ENCODE measurements around the gene CTDSP1.

The CTDSP1 gene, protein sequence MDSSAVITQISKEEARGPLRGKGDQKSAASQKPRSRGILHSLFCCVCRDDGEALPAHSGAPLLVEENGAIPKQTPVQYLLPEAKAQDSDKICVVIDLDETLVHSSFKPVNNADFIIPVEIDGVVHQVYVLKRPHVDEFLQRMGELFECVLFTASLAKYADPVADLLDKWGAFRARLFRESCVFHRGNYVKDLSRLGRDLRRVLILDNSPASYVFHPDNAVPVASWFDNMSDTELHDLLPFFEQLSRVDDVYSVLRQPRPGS

DNA sequence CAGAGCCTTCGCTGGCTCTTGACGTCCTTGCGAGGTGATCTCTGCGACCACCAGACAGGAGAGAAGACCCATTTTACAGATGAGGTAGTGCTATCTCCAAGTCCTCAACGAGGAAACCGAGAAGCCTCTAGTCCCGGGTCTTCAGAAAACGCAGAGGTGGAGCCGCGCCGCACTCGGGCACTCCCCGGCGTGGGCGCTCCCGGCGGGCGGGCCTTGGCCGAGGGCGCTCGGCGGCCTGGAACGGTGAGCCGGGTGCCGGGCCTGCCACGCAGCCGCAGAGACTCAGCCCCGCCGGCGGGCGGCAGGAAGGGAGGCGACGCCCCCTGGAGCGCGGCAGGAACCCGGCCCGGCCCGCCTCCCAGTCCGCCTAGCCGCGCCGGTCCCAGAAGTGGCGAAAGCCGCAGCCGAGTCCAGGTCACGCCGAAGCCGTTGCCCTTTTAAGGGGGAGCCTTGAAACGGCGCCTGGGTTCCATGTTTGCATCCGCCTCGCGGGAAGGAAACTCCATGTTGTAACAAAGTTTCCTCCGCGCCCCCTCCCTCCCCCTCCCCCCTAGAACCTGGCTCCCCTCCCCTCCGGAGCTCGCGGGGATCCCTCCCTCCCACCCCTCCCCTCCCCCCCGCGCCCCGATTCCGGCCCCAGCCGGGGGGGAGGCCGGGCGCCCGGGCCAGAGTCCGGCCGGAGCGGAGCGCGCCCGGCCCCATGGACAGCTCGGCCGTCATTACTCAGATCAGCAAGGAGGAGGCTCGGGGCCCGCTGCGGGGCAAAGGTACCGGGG is at the start of gene CTDSP1:
Gene CTDSP1, plus strand, starts transcription at position 478 of the 776 bp plus-strand sequence. Its CDS starts 223 bp downstream, at position 701.
- peak; percentile 34 to 95 (median 86) for DNase-seq

DNA sequence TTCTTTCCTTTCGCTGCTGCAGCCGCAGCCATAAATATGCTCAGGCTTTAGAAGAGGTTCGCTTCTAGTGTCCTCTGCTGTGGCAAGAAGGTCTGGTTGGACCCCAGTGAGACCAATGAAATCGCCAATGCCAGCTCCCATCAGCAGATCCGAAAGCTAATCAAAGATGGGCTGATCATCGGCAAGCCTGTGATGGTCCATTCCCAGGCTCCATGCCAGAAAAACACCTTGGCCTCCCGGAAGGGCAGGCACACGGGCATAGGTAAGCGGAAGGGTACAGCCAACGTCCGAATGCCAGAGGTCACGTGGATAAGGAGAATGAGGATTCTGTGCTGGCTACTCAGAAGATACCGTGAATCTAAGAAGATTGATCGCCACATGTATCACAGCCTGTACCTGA is 45.6 kb upstream of the CTDSP1 start:
- no peak for DNase-seq

DNA sequence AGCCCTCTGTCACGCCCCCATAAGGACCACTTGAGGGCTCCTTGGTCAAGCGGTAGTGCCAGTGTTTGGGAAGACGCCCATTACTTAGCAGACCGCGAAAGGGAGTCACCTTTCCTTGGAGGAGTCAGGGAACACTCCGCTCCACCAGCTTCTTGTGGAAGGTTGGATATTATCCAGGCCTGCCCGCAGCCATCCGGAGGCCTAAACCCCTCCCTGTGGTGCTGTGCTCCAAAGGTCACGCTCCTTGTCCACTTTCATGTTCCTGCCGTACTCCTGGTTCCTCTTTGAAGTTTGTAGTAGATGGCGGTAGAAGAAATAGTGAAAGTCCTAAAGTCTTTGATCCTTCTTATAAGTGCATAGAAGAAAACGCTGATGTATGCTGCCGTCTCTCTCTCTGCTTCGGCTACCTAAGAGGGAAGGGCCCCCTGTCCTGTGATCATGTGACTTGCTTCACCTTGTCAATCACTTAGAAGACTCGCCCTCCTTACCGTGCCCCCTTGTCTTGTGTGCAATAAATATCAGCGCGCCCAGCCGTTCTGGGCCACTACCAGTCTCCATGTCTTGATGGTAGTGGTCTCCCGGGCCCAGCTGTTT is 44.7 kb upstream of the CTDSP1 start:
- DNase-seq, result no peak

DNA sequence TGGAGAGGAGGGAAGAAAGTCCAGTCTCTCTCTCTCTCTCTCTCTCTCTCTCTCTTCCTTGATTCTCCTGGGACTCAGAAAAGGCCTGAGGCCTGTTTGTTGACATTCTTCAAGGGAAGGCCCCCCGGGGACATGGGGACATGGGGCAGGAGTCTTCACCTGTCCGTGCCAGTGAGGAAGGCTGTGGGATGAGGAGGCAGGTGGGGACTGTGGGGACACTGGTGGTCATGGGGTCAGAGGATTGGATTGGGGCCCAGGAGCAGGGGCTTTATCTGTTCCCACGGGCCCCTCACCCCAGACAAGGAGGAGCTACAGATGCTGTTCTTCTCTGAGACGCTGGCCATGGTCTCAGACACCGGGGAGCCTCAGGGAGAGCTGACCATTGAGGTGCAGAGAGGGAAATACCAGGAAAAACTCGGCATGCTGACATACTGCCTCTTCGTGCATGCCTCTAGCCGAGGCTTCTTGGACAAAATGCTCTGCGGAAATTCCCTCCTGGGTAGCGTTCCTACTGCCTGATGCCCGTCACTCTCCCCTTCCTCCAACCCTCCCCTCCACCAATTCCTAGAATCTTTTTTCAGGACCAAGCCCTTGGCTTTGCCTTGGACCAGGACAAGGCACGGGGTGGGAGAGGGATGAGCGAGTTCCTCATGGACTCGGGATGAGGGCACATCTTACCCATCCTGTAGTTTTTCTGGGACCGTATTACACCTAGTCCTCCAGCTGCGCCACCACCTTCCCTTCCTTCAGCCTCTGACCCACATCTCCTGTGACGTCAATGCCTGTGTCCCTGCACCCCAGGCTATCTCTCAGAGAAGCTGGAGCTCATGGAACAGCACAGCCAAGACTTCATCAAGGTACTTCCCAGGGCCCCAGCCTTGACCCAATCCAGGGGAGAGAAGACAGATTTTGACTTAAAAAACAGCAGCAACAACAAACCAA is 42.2 kb upstream of the CTDSP1 start:
- no peak for DNase-seq

DNA sequence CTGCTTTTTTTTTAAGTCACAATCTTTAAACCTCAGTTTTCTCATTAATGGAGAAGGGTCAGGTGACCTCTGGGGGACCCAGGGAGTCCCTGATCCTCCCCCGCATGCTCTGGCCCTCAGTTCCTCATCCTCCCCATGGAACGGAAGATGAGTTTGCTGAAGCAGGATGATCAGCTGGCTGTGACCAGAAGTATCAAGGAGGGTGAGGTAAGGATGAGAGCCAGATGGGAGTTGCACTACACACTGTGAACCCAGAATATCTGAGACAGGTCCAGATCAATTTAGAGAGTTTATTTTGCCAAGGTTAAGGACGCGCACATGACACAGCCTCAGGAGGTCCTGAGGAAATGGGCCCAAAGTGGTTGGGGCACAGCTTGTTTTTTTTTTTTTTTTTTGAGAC is 39.2 kb upstream of the CTDSP1 start:
- peak in 9 of 56 donors; percentile 6 to 38 (median 11) for DNase-seq

DNA sequence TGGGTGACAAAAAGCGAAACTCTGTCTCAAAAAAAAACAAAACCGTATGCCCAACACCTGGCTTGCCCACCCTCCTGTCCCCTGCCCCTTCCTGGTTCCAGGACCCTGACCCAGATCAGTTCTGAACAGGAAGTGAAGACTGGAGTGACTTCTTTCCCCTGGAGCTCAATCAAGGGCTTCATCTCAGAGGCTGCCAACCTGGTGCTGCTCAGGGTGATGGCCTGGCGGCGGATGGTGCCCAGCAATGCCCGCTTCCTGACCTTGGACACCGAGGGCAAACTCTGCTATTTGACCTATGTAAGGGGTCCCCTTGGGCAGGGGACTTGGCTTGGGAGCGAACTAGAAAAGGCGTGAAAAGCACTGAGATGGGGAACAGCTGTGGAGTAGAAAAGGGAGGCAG is 37.1 kb upstream of the CTDSP1 start:
- DNase-seq, result no peak

DNA sequence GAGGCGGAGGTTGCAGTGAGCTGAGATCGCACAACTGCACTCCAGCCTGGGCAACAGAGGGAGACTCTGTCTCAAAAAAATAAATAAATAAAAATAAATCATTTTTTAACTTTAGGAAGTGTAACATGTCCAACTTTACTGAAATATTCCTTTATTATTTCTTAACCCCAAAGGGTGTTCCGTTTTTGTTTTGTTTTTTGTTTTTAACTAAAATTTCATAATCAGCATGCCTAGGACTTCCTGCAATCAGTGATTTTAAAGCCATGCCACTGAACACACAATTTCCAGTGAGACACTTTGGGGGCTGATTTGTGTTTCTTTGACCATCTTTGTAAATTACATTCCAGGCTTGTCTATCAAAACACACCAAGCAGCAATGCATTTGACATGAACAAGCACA is 35.9 kb upstream of the CTDSP1 start:
- no peak for DNase-seq

DNA sequence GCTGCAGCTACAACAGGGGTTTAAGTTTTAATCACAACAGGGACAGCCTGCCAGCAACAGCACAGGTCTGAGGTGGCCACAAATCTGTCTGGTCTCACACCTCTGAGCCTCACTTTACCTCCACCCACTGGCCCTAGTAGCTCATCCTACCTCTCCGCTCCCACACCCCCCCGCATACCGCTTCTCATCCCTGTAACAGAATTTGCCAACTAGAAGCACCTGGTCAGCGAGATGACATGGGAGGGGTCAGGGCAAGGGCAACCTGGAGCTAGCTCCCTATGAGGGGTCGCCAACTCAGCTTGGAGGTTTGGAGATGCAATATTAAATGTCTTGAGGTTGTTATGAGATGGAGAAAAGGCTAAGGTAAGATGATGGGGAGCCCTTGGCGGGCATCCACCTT is 35.5 kb upstream of the CTDSP1 start:
- DNase-seq, result no peak

DNA sequence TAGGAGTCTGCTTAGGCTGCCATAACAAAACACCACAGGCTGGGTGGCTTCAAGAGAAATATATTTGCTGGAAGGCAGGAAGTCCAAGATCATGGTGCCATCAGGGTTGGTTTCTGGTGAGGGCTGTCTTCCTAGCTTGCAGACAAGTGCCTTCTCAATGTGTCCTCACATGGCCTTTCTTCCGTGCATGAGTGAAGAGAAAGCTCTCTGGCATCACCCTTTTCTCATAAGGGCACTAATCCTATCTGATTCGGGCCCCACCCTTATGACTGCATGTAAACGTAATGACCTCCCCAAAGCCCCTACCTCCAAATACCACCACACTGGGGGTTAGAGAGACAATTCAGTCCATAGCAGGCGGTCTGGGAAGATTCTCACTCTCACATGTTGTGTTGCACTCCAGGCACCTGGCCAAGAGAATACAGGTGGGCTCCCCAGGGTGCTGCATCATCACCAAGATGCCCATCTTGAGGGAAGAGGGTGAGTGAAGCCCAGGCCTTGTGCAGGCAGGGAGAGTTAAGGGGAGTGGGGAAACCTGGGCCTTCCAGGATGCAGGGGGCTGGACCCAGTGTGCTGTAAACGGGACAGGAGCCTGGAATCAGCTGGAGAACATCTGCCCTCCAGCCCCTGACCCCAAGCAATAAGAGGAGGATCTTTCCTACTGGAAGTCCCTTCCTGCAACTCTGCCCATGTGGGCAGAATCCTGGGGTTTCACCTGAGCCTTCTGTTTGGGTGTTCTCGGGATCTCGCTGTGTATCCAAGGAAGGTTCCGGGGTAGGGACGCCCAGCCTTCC is 32.9 kb upstream of the CTDSP1 start:
- no peak for DNase-seq

DNA sequence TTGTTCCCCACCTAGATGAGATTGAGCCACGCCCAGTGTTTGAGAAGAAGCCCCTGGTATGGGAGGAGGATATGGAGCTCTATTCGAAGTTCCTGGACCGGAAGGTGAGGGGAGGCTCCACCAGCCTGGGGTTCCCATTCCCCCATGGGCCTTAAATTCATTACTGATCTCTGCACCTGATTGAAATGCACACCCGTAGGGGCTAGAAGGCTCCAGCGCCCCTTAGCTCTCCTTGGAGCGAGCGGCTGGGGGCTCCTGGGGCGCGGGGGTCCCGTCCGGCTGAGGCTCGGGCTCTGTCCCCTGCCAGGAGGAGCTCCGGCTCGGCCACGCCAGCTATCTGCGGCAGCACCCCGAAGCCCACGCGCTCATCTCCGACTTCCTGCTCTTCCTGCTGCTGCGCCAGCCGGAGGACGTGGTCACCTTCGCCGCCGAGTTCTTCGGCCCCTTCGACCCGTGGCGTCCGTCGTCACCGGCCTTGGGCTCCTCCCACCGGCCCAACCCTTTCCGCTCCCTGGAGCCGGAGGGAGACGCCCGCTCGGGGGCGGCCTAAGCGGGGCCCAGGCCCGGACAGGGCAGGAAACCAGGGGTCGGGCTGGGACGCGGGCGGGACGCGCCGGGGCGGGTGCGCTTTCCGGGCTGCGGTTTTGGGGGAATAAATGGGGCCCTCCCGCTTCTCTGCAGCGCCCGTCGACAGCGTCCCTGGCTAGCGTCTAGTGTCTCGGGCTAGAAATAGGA is 32.1 kb upstream of the CTDSP1 start:
- DNase-seq, result peak in 41 of 56 donors; percentile 13 to 75 (median 48)

DNA sequence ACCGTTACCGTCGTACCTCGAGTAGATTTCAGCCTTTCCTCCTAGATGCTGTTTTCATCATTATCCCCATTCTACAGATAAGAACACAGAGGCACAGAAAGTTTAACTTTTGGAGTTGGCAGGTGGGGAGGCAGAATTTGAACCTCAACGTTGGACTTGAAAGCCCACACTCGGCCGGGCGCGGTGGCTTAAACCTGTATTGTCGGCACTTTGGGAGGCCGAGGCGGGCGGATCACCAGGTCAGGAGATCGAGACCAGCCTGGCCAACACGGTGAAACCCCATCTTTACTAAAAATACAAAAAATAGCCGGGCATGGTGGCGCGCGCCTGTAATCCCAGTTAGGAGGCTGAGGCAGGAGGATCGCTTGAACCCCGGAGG is 31.5 kb upstream of the CTDSP1 start:
- no peak for DNase-seq

DNA sequence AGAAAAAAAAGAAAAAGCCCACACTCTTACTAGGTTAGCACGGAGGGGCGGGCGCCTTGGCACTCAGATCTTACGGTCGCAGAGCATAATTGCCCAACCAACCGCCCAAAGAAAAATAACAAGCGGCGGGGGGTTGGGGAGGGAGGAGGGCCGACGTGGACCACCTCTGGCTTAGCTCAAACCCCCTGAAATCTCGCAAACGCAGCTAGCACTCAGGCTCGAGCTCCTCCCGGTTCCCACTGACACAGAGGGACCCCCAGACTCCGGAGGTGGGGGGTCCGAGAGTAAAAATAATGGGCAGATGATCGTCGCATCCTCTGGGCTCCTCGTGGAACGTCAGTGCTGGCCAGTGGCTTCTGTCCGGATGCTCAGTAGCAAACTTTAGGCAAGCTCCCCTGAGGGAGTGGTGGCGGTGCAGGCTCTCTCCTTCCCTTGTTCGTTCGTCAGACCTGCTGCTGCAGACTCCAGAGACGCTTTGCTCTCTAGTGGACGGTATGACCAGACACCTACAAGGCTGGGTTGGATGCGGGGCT is 31.0 kb upstream of the CTDSP1 start:
- no peak for DNase-seq

DNA sequence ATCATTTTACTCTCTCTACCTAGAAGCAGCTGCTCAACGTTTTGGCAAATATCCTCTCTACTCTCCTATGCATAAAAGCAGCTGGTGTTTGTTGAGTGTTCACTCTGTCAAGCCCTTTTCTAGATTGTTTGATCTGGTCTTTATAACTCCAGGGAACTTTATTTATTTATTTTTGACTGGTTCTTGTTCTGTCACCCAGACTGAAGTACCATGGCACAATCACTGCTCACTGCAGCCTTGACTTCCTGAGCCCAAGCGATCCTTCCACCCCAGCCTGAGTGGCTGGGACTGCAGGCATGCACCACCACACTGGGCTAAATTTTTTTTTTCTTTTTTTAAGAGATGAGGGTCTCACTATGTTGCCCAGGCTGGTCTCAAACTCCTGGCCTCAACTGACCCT is 30.3 kb upstream of the CTDSP1 start:
- no peak for DNase-seq

DNA sequence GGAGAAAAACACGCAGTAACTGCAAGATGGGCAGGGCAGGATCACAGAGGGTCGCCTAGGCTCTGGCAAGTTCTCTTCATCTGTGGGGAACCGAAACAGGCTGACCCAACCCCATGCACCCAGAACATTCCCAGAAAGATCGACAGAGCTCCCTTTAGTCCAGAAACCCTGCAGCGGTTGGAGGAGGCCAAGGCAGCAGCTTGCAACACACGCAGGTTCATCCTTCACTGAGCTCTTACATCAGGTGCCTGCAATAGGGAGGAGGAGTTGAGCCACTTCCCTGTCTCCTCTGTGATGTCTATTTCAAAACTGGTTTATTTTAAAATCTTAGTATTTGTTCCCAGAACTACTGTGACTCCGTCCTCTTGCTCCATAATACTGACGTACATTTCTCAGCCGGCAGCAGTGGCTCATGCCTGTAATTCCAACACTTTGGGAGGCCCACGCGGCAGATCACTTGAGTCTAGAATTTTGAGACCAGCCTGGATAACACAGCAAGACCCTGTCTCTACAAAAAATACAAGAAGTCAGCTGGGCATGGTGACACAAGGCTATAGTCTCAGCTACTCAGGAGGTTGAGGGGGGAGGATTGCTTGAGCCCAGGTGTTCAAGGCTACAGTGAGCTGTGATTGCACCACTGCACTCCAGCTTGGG is 29.1 kb upstream of the CTDSP1 start:
- peak in 10 of 56 donors; percentile 25 to 70 (median 32) for DNase-seq

DNA sequence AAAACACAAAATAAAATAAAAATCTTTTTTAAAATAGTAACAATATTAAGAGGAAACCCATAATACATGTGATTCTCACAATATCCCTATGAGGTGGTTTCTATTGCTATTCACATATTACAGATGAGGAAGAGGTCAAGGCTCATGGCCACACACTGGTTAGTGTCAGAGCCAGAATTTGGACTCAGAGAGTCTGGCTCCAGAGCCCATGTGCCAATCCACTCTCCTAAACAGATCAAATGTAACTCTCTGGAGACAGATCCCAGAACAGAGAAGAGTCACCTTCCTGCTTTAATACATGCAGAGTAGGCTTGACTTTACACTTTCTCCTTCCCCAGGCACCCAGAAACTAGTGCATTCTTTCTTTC is 27.7 kb upstream of the CTDSP1 start:
- DNase-seq, result no peak

DNA sequence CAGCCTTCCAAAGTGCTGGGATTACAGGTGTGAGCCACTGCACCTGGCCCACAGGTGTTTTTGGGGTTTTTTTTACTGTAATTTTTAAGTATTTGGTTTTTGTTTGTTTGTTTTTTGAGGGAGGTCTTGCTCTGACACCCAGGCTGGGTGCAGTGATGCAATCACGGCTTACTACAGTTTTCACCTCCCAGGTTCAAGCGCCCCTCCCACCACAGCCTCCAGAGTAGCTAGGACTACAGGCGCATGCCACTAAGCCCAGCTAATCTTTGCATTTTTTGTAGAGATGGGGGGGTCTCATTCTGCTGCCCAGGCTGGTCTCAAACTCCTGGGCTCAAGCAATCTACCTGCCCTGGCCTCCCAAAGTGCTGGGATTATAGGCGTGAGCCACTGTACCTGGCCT is 24.9 kb upstream of the CTDSP1 start:
- DNase-seq, result no peak

DNA sequence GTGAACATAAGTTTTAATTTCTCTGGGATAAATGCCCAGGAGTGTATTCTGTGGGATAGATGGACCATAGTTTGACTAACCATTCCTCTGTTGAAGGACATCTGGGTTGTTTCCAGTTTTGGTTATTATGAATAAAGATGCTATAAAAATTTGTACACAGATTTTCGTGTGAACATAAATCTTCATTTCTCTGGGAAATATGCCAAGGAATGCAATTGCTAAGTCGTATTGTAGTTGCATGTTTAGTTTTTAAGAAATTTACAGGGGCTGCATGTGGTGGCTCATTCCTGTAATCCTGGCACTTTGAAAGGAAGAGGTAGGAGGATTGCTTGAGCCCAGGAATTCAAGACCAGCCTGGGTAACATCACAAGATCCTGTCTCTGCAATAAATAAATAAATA is 24.5 kb upstream of the CTDSP1 start:
- DNase-seq, result no peak

DNA sequence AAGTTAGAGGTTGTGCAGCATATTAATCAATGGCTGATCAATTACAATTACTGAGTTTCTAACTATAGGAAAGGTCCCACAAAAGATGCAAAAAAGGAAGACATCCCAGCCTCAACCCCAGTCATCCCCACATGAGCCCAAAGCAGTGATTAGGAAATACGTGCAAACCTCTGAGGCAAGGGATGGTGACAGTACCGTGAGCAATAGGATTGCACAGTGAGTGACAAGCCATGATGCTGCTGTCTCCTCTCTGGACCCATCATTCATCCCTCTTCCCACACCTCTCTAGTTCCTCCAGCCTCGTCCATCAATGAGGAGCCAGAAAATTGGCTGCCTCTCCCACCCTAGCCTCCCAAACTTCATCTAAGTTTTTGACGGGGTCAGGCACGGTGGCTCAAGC is 21.6 kb upstream of the CTDSP1 start:
- no peak for DNase-seq

DNA sequence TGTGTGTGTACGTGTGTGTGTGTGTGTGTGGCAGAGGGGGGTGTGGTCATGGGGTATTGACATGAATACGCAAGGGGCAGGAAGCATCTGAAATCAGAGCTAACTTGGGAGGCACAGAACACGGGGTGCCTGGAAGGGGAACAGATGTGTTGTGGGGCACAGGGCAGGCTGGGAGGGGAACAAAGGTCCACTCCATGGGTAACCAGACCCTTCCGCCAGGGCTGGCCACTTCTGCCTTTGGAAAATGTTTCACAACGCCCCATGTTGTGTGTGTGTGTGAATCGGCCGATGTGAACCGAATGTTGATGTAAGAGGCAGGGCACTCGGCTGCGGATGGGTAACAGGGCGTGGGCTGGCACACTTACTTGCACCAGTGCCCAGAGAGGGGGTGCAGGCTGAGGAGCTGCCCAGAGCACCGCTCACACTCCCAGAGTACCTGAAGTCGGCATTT is 17.7 kb upstream of the CTDSP1 start, which contains the start of gene SLC11A1:
Gene SLC11A1, plus strand, starts transcription at position 358 of the 451 bp plus-strand sequence. CDS start 96 bp downstream, outside the sequence.
- peak in 20 of 56 donors; percentile 20 to 66 (median 36) for DNase-seq

Data from amygdala (tissue), 56 donors.